ENCODE measurements around the gene ARID1B.

Gene ARID1B

DNA sequence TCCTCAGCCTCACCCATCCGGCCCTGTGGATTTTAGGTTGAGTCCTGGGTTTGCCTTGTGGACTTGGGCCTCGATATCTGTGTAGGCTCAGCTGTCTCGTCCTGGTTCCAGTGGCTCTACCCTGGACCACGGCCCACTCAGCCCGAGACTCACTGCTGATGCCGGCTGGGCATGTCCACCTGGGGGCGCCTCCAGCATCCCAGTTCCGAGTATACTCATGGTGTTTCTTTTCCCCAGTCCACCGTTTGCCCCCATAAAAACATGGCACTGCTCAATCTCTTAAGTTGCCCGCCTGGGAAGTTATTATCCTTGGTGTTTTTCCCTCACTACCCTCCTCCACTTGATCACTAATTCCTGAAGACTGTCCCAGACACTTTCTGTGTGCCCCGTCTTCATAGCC, 99.1 kb downstream of the ARID1B start:
- H3F3A ChIP-seq (ENCODE audit: insufficient read depth), result no peaks in the 10 kb centered on the region
- H3K4me3 ChIP-seq (ENCODE audit: insufficient read depth, low read length, poor library complexity, severe bottlenecking), result no peak overlapping the region
- no peaks in the 10 kb centered on the region for H3K9me3 ChIP-seq (ENCODE audit: insufficient read depth, low read length)
- H3K79me2 ChIP-seq (ENCODE audit: insufficient read depth, low read length), result peaks cover 73% of the 10 kb centered on the region
- no peaks in the 10 kb centered on the region for H3K9me2 ChIP-seq (replicated peaks; ENCODE audit: insufficient read depth, low read length)
- H2AFZ ChIP-seq (ENCODE audit: low read depth, low read length, severe bottlenecking), result no peak overlapping the region
- H3K36me3 ChIP-seq (ENCODE audit: low read length), result no peaks in the 10 kb centered on the region
- H4K20me1 ChIP-seq (ENCODE audit: low read depth, low read length), result peaks cover 2% of the 10 kb centered on the region; the same call in 1 of the 2 replicates
- no peak overlapping the region for H3K4me2 ChIP-seq (ENCODE audit: low read depth, low read length, poor library complexity, severe bottlenecking)
- no peaks in the 10 kb centered on the region for H3K27me3 ChIP-seq (ENCODE audit: low read length)
- H3K27ac ChIP-seq (ENCODE audit: low read depth, low read length), result no peak overlapping the region
- H3K9ac ChIP-seq (ENCODE audit: low read length), result no peak overlapping the region
- TF ChIP-seq, protein P1, sequence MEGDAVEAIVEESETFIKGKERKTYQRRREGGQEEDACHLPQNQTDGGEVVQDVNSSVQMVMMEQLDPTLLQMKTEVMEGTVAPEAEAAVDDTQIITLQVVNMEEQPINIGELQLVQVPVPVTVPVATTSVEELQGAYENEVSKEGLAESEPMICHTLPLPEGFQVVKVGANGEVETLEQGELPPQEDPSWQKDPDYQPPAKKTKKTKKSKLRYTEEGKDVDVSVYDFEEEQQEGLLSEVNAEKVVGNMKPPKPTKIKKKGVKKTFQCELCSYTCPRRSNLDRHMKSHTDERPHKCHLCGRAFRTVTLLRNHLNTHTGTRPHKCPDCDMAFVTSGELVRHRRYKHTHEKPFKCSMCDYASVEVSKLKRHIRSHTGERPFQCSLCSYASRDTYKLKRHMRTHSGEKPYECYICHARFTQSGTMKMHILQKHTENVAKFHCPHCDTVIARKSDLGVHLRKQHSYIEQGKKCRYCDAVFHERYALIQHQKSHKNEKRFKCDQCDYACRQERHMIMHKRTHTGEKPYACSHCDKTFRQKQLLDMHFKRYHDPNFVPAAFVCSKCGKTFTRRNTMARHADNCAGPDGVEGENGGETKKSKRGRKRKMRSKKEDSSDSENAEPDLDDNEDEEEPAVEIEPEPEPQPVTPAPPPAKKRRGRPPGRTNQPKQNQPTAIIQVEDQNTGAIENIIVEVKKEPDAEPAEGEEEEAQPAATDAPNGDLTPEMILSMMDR (IDR thresholded peaks at IDR 0.05; ENCODE audit: insufficient read depth, low read length, poor library complexity, severe bottlenecking), result peak; percentile 42
- no peak for TF ChIP-seq EZH2phosphoT487 (conservative IDR thresholded peaks at IDR 0.05; ENCODE audit: low read length)

DNA sequence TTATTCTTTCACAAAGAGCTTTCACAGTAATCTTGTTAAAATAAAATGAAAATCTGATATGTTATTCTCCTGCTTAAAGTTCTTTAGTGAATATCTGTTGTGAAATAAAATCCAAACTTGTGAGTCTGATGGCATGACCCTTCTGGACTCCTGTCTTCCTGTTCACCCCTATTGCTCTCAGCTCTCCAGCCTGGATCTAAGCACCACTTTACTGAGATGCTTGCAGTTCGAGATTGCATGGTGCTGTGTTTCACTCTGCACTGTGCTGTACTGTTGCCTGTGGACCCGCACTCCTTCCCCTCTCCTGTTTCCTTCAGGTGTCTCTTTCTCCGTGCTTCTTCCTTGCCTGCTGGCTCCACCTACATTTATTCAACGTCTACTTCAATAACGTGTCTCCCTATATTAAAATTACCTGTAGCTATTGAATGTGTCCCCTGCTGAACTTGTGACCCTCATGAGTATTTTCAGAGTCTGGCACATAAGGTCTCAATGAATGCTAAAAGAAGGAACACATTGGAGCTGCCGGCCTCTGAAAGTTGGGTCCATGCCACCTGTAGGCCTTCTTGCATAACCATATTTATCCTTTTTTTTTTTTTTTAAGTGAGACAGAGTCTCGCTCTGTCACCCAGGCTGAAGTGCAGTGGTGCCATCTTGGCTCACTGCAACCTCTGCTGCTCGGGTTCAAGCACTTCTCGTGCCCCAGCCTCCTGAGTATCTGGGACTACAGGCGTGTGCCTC, 100.1 kb downstream of the ARID1B start:
- H3K4me2 ChIP-seq (ENCODE audit: low read depth, low read length, poor library complexity, severe bottlenecking), result no peak overlapping the region
- H3K9me2 ChIP-seq (replicated peaks; ENCODE audit: insufficient read depth, low read length), result no peaks in the 10 kb centered on the region
- peaks cover 2% of the 10 kb centered on the region; the same call in 1 of the 2 replicates for H4K20me1 ChIP-seq (ENCODE audit: low read depth, low read length)
- no peaks in the 10 kb centered on the region for H3K9me3 ChIP-seq (ENCODE audit: insufficient read depth, low read length)
- H3K27ac ChIP-seq (ENCODE audit: low read depth, low read length), result no peak overlapping the region
- H3K9ac ChIP-seq (ENCODE audit: low read length), result no peak overlapping the region
- H2AFZ ChIP-seq (ENCODE audit: low read depth, low read length, severe bottlenecking), result no peak overlapping the region
- H3K79me2 ChIP-seq (ENCODE audit: insufficient read depth, low read length), result peaks cover 67% of the 10 kb centered on the region
- H3K36me3 ChIP-seq (ENCODE audit: low read length), result no peaks in the 10 kb centered on the region
- no peak overlapping the region for H3K4me3 ChIP-seq (ENCODE audit: insufficient read depth, low read length, poor library complexity, severe bottlenecking)
- TF ChIP-seq EZH2phosphoT487 (conservative IDR thresholded peaks at IDR 0.05; ENCODE audit: low read length), result no peak
- TF ChIP-seq, protein P1 (IDR thresholded peaks at IDR 0.05; ENCODE audit: insufficient read depth, low read length, poor library complexity, severe bottlenecking), result no peak
- H3K27me3 ChIP-seq (ENCODE audit: low read length), result no peaks in the 10 kb centered on the region
- no peaks in the 10 kb centered on the region for H3F3A ChIP-seq (ENCODE audit: insufficient read depth)

DNA sequence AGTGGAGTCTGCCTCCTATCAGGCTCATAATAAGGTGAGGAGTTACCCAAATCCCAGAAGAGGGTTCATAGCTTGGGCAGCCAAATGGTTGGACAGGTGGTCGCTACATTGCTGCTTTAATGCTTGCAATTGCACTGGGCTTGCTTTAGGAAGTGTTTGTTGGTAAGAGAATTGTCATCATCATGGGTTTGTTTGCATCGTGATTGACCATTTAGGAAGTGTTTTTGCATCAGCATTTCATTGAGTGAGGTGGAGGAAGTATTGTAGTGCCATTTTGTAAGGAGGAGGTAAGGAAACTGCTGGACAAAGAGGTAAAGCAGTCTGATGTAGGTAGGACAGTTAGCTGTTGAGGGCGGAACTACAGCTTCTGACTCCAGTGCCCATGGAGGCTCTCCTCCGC, 101.5 kb downstream of the ARID1B start:
- H3K9ac ChIP-seq (ENCODE audit: low read length), result no peak overlapping the region

More for the DNA sequence above, 101.5 kb downstream of the ARID1B start:
- Histone ChIP-seq H3K27ac (ENCODE audit: low read depth, low read length) (no peak overlapping the region), H3K4me2 (ENCODE audit: low read depth, low read length, poor library complexity, severe bottlenecking) (no peak overlapping the region), H2AFZ (ENCODE audit: low read depth, low read length, severe bottlenecking) (no peak overlapping the region), H3K36me3 (ENCODE audit: low read length) (no peaks in the 10 kb centered on the region), H3F3A (ENCODE audit: insufficient read depth) (peaks cover 4% of the 10 kb centered on the region), H3K79me2 (ENCODE audit: insufficient read depth, low read length) (peaks cover 66% of the 10 kb centered on the region), H3K4me3 (ENCODE audit: insufficient read depth, low read length, poor library complexity, severe bottlenecking) (no peak overlapping the region), H3K9me3 (ENCODE audit: insufficient read depth, low read length) (no peaks in the 10 kb centered on the region), H4K20me1 (ENCODE audit: low read depth, low read length) (peaks cover 2% of the 10 kb centered on the region; the same call in 1 of the 2 replicates), H3K27me3 (ENCODE audit: low read length) (no peaks in the 10 kb centered on the region), H3K9me2 (replicated peaks; ENCODE audit: insufficient read depth, low read length) (no peaks in the 10 kb centered on the region)
- TF ChIP-seq, protein P1 (IDR thresholded peaks at IDR 0.05; ENCODE audit: insufficient read depth, low read length, poor library complexity, severe bottlenecking), result no peak
- TF ChIP-seq EZH2phosphoT487 (conservative IDR thresholded peaks at IDR 0.05; ENCODE audit: low read length), result no peak
